AG09309 (cell line): ENCODE data around the gene FN3KRP.

Experiments
- DNase-seq: peaks from one replicate; pipeline ENCODE4 v3.0.0-alpha.2; 2010; ENCODE audit warnings: low read depth
- H3K4me3 ChIP-seq: 2 replicates; pipeline ENCODE4 v1.5.1; 2011; ENCODE audit warnings: mild to moderate bottlenecking, low read depth, low read length, moderate library complexity; ENCODE audit not compliant: control insufficient read depth
- CTCF ChIP-seq: IDR thresholded peaks from 2 replicates; pipeline ENCODE4 v1.5.1; 2011; ENCODE audit warnings: mild to moderate bottlenecking, low read depth, low read length, inconsistent platforms; ENCODE audit not compliant: insufficient read depth, control insufficient read depth; ENCODE audit errors: missing control alignments

FN3KRP gene

GRCh38 chr17:82689077-82689476 is 27.4 kb upstream of the FN3KRP start:
- TF ChIP-seq CTCF: no peak
- H3K4me3 ChIP-seq: no peak overlapping the region
- no peak for DNase-seq

DNA sequence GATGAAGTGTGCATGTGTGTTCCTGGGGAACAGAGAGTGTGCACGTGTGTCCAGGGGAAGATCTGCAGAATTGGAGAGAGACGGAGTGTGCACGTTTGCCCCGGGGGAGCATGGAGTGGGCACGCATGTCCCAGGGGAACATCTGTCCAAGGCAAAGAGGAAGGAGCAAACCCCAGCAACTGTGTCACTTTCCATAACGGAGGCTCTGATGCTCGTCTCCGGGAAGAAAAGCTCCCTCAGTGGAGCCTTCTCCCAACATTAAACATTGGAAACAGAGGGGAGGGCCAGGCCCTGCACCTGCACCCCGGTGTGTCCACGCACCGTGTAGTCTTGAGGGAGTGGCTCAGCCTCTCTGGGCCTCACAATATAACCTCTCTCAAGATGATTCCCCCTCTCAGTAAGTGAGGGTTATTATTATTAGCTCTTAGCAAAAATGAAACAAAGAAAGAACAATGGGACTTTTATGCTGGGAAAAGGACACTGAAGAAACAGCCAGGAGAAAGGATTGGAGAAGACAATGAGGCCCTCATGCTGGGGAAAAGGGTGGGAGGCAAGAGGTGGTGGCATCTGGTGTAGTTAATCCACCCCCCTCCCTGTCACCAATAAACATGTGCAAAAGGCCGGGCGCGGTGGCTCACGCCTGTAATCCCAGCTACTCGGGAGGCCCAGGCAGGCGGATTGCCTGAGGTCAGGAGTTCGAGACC is 25.6 kb upstream of the FN3KRP start:
- no peak for TF ChIP-seq CTCF
- no peak for DNase-seq
- H3K4me3 ChIP-seq: no peak overlapping the region

- no peak for DNase-seq
- TF ChIP-seq CTCF: no peak
- H3K4me3 ChIP-seq: no peak overlapping the region
Measured at GRCh38 chr17:82691714-82692113, 24.8 kb upstream of the FN3KRP start.

DNA sequence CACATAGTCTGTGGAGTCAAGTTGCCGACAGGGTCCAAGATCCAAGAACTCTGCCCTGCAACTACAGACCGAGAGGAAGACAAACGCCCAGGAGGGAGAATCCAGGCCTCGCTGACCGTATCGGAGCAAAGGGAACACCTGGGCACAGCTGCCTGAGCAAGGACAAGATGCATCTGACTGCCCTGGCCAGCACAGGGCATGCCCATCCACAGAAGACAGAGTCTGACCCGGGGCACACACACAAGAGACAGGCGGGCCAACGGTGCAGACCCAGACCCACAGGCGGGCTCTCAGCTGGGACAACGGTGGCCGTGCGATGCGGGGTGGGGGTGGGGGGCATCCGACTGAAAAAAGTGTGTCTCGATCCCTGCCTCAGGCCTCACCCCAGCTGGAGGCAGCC is 24.2 kb upstream of the FN3KRP start:
- DNase-seq: no peak
- no peak for TF ChIP-seq CTCF
- H3K4me3 ChIP-seq: no peak overlapping the region

DNA sequence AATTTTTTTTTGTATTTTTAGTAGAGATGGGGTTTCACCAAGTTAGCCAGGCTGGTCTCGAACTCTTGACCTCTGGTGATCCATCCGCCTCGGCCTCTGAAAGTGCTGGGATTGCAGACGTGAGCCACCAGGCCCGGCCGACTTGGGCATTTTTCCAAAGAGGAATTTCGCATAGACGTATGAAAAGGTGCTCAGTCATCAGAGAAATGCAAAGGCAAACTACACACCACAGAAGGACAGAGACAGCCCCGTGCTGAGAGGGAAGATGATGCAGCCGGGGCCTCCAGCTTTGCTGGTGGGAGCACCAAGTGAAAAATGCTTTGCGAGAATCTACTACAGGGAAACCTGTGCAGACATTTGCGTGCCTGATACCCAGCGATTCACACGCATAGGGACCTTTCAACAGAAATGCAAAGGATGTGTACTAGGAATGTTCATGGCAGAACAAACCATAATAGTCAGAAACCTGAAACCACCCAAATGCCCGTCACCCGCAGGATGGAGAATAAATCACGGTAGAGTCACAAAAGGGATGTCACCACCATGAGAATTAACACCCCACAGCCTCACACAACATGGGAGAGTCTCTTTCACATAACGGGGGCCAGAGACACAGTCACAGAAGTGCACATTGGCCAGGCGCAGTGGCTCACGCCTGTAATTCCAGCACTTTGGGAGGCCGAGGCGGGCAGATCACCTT is 23.2 kb upstream of the FN3KRP start:
- H3K4me3 ChIP-seq: no peak overlapping the region
- no peak for DNase-seq
- TF ChIP-seq CTCF: no peak

DNA sequence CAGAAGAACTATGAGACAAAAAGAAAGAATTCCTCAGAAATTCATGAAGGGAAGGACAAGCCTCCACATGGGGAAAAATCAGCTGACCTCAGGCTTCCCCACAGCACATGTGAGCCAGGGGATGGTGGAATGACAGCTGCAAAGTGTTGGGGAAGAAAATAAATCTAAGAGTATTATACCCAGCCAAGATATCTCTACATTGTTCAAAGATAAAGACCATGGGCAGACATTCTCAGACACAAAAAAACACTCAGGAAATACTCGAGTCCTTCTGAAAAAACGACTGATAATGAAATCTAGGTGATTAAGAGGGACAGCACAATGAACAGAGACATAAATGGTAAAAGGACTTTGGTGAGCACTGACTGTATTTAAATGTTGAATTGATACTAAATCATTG is 21.9 kb upstream of the FN3KRP start:
- no peak overlapping the region for H3K4me3 ChIP-seq
- no peak for TF ChIP-seq CTCF
- DNase-seq: no peak
